HFF-Myc (cell line): Measurements from ENCODE around the gene SBNO2.

Experiments
- DNase-seq: peaks from one replicate; pipeline ENCODE4 v3.0.0-alpha.2; 2011; ENCODE audit warnings: low read depth; ENCODE audit errors: extremely low read depth
- H3K4me3 ChIP-seq: replicated peaks from 2 replicates; pipeline ENCODE4 v1.5.1; 2011; ENCODE audit warnings: low read depth, mild to moderate bottlenecking, control low read depth, low read length
- CTCF ChIP-seq: IDR thresholded peaks from 2 replicates; pipeline ENCODE4 v1.5.1; 2012; ENCODE audit warnings: mild to moderate bottlenecking, low read depth, low read length, control low read depth; ENCODE audit errors: missing control alignments

Gene SBNO2

GRCh38 chr19:1058112-1058511, 116.0 kb downstream of the SBNO2 start:
- DNase-seq = no peak
- TF ChIP-seq CTCF = no peak
- H3K4me3 ChIP-seq = no peak overlapping the region
